IMR-90 (cell line): ENCODE measurements around the gene DRC7. TPM values are rescaled to one million over a fixed set of nuclear protein-coding genes. Genes with fewer than 3 reads are reported as not detected.

Experiments used
- ATAC-seq: fragments of 200-7000 bp; cut with Tn5 transposase; 2 replicates; pipeline ENCODE4 v1.9.1; 2020; ENCODE audit warnings: low read depth, mild to moderate bottlenecking, moderate library complexity
- BruUV-seq: library from RNA; stranded (reverse); fragments of 400-500 nt; replicated peaks from 2 replicates; lab custom pipeline; 2021; lab: Mats Ljungman, UMichigan
- CTCF ChIA-PET: fragments of 300-600 bp; formaldehyde crosslinking; extraction: SDS; loops from one replicate; lab custom pipeline; 2021; ENCODE audit warnings: antibody characterized with exemption; lab: Yijun Ruan, JAX
- POLR2A ChIA-PET: fragments of 300-600 bp; sonication (Branson Sonifier 250); formaldehyde crosslinking; loops from one replicate; lab custom pipeline; 2022; ENCODE audit warnings: antibody characterized with exemption; ENCODE audit not compliant: unreplicated experiment; lab: Charles Lee
- DNase-seq: peaks from one replicate; pipeline ENCODE4 v3.0.0; 2013
- H2AFZ ChIP-seq: replicated peaks from 2 replicates; pipeline ENCODE3; 2013; ENCODE audit warnings: low read length, mild to moderate bottlenecking; ENCODE audit not compliant: poor library complexity
- H2AK5ac ChIP-seq: 2 replicates; pipeline ENCODE4 v1.6.1; 2013; ENCODE audit warnings: low read depth, low read length, inconsistent platforms
- H2AK9ac ChIP-seq: replicated peaks from 2 replicates; pipeline ENCODE3; 2013; ENCODE audit warnings: mild to moderate bottlenecking, low read depth, low read length, moderate library complexity; ENCODE audit not compliant: poor library complexity
- H2BK120ac ChIP-seq: 2 replicates; pipeline ENCODE4 v1.6.1; 2013; ENCODE audit warnings: low read depth, low read length, inconsistent platforms
- H2BK15ac ChIP-seq: 3 replicates; pipeline ENCODE4 v1.6.1; 2013; ENCODE audit warnings: low read depth, low read length, inconsistent platforms
- H2BK20ac ChIP-seq: 2 replicates; pipeline ENCODE4 v1.6.1; 2013; ENCODE audit warnings: low read depth, mild to moderate bottlenecking, inconsistent platforms, low read length, moderate library complexity
- H2BK5ac ChIP-seq: 2 replicates; pipeline ENCODE4 v1.6.1; 2013; ENCODE audit warnings: mild to moderate bottlenecking, low read depth, low read length, inconsistent platforms; ENCODE audit not compliant: poor library complexity, severe bottlenecking
- H3K14ac ChIP-seq: replicated peaks from 2 replicates; pipeline ENCODE4 v1.6.1; 2013; ENCODE audit warnings: low read depth, low read length, inconsistent platforms
- H3K18ac ChIP-seq: 2 replicates; pipeline ENCODE4 v1.6.1; 2013; ENCODE audit warnings: low read depth, low read length, control low read depth
- H3K23ac ChIP-seq: 2 replicates; pipeline ENCODE4 v1.6.1; 2013; ENCODE audit warnings: low read depth, low read length, inconsistent platforms
- H3K27ac ChIP-seq: 2 replicates; pipeline ENCODE4 v1.5.1; 2013; ENCODE audit warnings: mild to moderate bottlenecking, control low read depth, low read length; ENCODE audit not compliant: insufficient read depth
- H3K27me3 ChIP-seq: 2 replicates; pipeline ENCODE4 v1.6.1; 2013; ENCODE audit warnings: low read length; ENCODE audit not compliant: control insufficient read depth, insufficient read depth
- H3K36me3 ChIP-seq: 2 replicates; pipeline ENCODE4 v1.6.1; 2013; ENCODE audit warnings: low read length, mixed read lengths; ENCODE audit not compliant: control insufficient read depth, insufficient read depth
- H3K4ac ChIP-seq: 2 replicates; pipeline ENCODE4 v1.6.1; 2013; ENCODE audit warnings: low read depth, low read length, inconsistent platforms
- H3K4me1 ChIP-seq: 2 replicates; pipeline ENCODE4 v1.6.1; 2013; ENCODE audit warnings: low read length, mixed read lengths; ENCODE audit not compliant: control insufficient read depth, insufficient read depth
- H3K4me2 ChIP-seq: 2 replicates; pipeline ENCODE4 v1.6.1; 2013; ENCODE audit warnings: low read depth, mild to moderate bottlenecking, control low read depth, low read length, moderate library complexity
- H3K4me3 ChIP-seq: 2 replicates; pipeline ENCODE4 v1.5.1; 2013; ENCODE audit warnings: low read depth, mild to moderate bottlenecking, control low read depth, low read length, moderate library complexity; ENCODE audit not compliant: insufficient read depth
- H3K56ac ChIP-seq: 2 replicates; pipeline ENCODE4 v1.6.1; 2013; ENCODE audit warnings: low read length, inconsistent platforms; ENCODE audit not compliant: insufficient read depth; ENCODE audit errors: extremely low read depth
- H3K79me1 ChIP-seq, 2 experiments: 2 replicates each; pipeline ENCODE4 v1.6.1; 2013; ENCODE audit warnings: low read length in 2 of 2, inconsistent platforms in 1 of 2, low read depth in 1 of 2
- H3K9ac ChIP-seq: 2 replicates; pipeline ENCODE4 v1.6.1; 2013; ENCODE audit warnings: low read depth, low read length, control low read depth
- H3K9me1 ChIP-seq: 2 replicates; pipeline ENCODE4 v1.6.1; 2013; ENCODE audit warnings: low read length, inconsistent platforms; ENCODE audit not compliant: insufficient read depth
- H3K9me3 ChIP-seq: 2 replicates; pipeline ENCODE4 v1.6.1; 2013; ENCODE audit warnings: low read length; ENCODE audit not compliant: control insufficient read depth, insufficient read depth
- H4K20me1 ChIP-seq: 2 replicates; pipeline ENCODE4 v1.6.1; 2013; ENCODE audit warnings: low read length, inconsistent platforms; ENCODE audit not compliant: insufficient read depth
- H4K5ac ChIP-seq: 2 replicates; pipeline ENCODE4 v1.6.1; 2013; ENCODE audit warnings: mild to moderate bottlenecking, low read depth, low read length, control low read depth
- H4K8ac ChIP-seq, 2 experiments: 2 replicates each; pipeline ENCODE4 v1.6.1; 2013; ENCODE audit warnings: low read depth in 2 of 2, low read length in 2 of 2, control low read depth in 1 of 2, inconsistent platforms in 1 of 2
- H4K91ac ChIP-seq: 2 replicates; pipeline ENCODE4 v1.6.1; 2013; ENCODE audit warnings: low read depth, low read length, inconsistent platforms; ENCODE audit not compliant: insufficient read depth
- BHLHE40 ChIP-seq: fragments of 150-350 bp; IDR thresholded peaks from 2 replicates; pipeline ENCODE4 v1.6.1; 2016; ENCODE audit warnings: mild to moderate bottlenecking, low read depth, low read length
- CEBPB ChIP-seq: IDR thresholded peaks from 2 replicates; pipeline ENCODE4 v1.6.1; 2012; ENCODE audit warnings: low read depth, low read length, improper control_type of control experiment
- CHD1 ChIP-seq: IDR thresholded peaks from 2 replicates; pipeline ENCODE4 v1.6.1; 2012; ENCODE audit warnings: low read depth, low read length, improper control_type of control experiment
- FOS ChIP-seq: fragments of 150-350 bp; IDR thresholded peaks from 2 replicates; pipeline ENCODE4 v1.6.1; 2016; ENCODE audit warnings: low read depth, low read length
- MAFK ChIP-seq: IDR thresholded peaks from 2 replicates; pipeline ENCODE4 v1.6.1; 2012; ENCODE audit warnings: low read depth, low read length, improper control_type of control experiment
- MAZ ChIP-seq: IDR thresholded peaks from 2 replicates; pipeline ENCODE4 v1.6.1; 2012; ENCODE audit warnings: low read depth, mild to moderate bottlenecking, low read length, improper control_type of control experiment, moderate library complexity, borderline replicate concordance
- MXI1 ChIP-seq: IDR thresholded peaks from 2 replicates; pipeline ENCODE4 v1.6.1; 2012; ENCODE audit warnings: low read depth, mild to moderate bottlenecking, low read length, moderate library complexity, borderline replicate concordance
- NFE2L2 ChIP-seq: fragments of 150-350 bp; IDR thresholded peaks from 2 replicates; pipeline ENCODE4 v1.6.1; 2016; ENCODE audit warnings: low read depth, mild to moderate bottlenecking, low read length
- POLR2A ChIP-seq: IDR thresholded peaks from 2 replicates; pipeline ENCODE4 v1.6.1; 2012; ENCODE audit warnings: mild to moderate bottlenecking, low read depth, low read length
- RAD21 ChIP-seq: IDR thresholded peaks from 2 replicates; pipeline ENCODE4 v1.6.1; 2012; ENCODE audit warnings: low read length, improper control_type of control experiment
- RCOR1 ChIP-seq: IDR thresholded peaks from 2 replicates; pipeline ENCODE4 v1.6.1; 2012; ENCODE audit warnings: mild to moderate bottlenecking, low read length, improper control_type of control experiment; ENCODE audit not compliant: insufficient replicate concordance
- RFX5 ChIP-seq: IDR thresholded peaks from 2 replicates; pipeline ENCODE4 v1.8.0; 2012; ENCODE audit warnings: low read depth, mild to moderate bottlenecking, low read length, moderate library complexity
- SMC3 ChIP-seq: fragments of 150-350 bp; IDR thresholded peaks from 2 replicates; pipeline ENCODE4 v1.6.1; 2016; ENCODE audit warnings: low read depth, mild to moderate bottlenecking, antibody characterized with exemption, low read length, moderate library complexity
- WGBS, 2 experiments: methylation state at CpG; one replicate each; pipeline versions ENCODE4 v1.1.5 to v1.1.7; 2013; ENCODE audit warnings: missing lambda C conversion rate in 2 of 2; ENCODE audit not compliant: insufficient read length in 1 of 2; ENCODE audit errors: extremely low coverage in 2 of 2; 5-methylcytosine and 5-hydroxymethylcytosine counted together
- dilution Hi-C: fragments of 300-500 bp; cut with HindIII; formaldehyde crosslinking; loops from one replicate; pipeline ENCODE4 v1.14.3; 2018; ENCODE audit warnings: low sequenced_read_pairs; ENCODE audit not compliant: unreplicated experiment
- in situ Hi-C: fragments of 300-500 bp; cut with MboI; formaldehyde crosslinking; loops from 3 replicates; pipeline ENCODE4 v1.14.3; 2019; ENCODE audit warnings: low sequenced_read_pairs, inconsistent platforms, mixed read lengths
- intact Hi-C: fragments of 100-400 bp; cut with micrococcal nuclease; formaldehyde crosslinking; loops from 2 replicates; pipeline ENCODE4 v1.10.0; 2022
- polyA plus RNA-seq, 3 experiments: library from polyadenylated mRNA; depleted of rRNA; stranded (reverse); fragments of >200 nt; gene quantifications; 2 replicates each; pipeline ENCODE4 v1.2.3, GENCODE V29; 2012; ENCODE audit warnings: low replicate concordance in 1 of 3
- total RNA-seq: library from RNA; depleted of rRNA; stranded (reverse); fragments of >200 nt; gene quantifications from 2 replicates; pipeline ENCODE4 v1.2.3, GENCODE V29; 2012
- TF ChIP-seq, protein P1 (sequence below): fragments of 150-350 bp; IDR thresholded peaks from 2 replicates; pipeline ENCODE4 v1.6.1; 2017; ENCODE audit warnings: mild to moderate bottlenecking, antibody characterized with exemption, low read length, low read depth
- TF ChIP-seq, protein P2 (sequence below): fragments of 150-350 bp; IDR thresholded peaks from 2 replicates; pipeline ENCODE4 v1.6.1; 2016; ENCODE audit warnings: low read depth, mild to moderate bottlenecking, low read length, moderate library complexity, borderline replicate concordance
- TF ChIP-seq, protein P3 (sequence below): conservative IDR thresholded peaks from 2 replicates; pipeline ENCODE4 v1.5.1; 2012; ENCODE audit warnings: mild to moderate bottlenecking, low read depth, low read length, improper control_type of control experiment

Gene DRC7
- total and polyA plus RNA-seq, 2 of the 4 experiments (the other 2 are of a cell fraction) = not detected

DNA sequence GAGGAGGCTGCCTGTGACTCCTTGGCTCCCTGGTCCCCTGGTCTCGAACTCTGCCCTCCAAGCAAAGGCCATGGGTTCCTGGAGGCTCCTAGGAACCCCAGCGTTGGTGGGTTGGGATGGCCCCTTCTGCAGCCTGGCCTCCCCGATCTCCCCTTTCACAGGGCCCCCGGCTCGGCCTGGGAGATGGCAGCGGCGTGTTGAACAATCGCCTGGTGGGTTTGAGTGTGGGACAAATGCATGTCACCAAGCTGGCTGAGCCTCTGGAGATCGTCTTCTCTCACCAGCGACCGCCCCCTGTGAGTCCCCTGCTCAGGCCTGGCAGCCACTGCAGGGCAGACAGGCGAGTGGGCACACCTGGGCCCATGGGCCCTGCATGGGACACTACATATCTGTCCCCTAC is 15.6 kb upstream of the DRC7 start:
- intact Hi-C loops (no loop called here), in situ Hi-C loops (no loop called here), dilution Hi-C loops (no loop called here)
- no TSS peak for BruUV-seq
- no peak overlapping the region for H2BK5ac ChIP-seq
- no peak overlapping the region for H4K91ac ChIP-seq
- H4K8ac ChIP-seq = no peak overlapping the region
- ATAC-seq = no peak
- no peak overlapping the region for H3K9ac ChIP-seq
- H3K79me1 ChIP-seq = no peaks in the 10 kb centered on the region
- H3K27me3 ChIP-seq = peaks cover 63% of the 10 kb centered on the region
- no peak overlapping the region for H2AFZ ChIP-seq
- no peaks in the 10 kb centered on the region for H3K9me3 ChIP-seq
- H3K9me1 ChIP-seq = no peaks in the 10 kb centered on the region; the same call in 1 of the 2 replicates
- H3K4me3 ChIP-seq = no peak overlapping the region
- TF ChIP-seq RCOR1 (no peak), FOS (no peak), MAFK (no peak), NFE2L2 (no peak), MAZ (no peak), MXI1 (no peak), POLR2A (no peak), BHLHE40 (no peak), CHD1 (no peak), SMC3 (no peak), RAD21 (no peak), CEBPB (no peak), RFX5 (no peak)
- TF ChIP-seq, protein P1, sequence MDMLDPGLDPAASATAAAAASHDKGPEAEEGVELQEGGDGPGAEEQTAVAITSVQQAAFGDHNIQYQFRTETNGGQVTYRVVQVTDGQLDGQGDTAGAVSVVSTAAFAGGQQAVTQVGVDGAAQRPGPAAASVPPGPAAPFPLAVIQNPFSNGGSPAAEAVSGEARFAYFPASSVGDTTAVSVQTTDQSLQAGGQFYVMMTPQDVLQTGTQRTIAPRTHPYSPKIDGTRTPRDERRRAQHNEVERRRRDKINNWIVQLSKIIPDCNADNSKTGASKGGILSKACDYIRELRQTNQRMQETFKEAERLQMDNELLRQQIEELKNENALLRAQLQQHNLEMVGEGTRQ = no peak
- TF ChIP-seq, protein P2, sequence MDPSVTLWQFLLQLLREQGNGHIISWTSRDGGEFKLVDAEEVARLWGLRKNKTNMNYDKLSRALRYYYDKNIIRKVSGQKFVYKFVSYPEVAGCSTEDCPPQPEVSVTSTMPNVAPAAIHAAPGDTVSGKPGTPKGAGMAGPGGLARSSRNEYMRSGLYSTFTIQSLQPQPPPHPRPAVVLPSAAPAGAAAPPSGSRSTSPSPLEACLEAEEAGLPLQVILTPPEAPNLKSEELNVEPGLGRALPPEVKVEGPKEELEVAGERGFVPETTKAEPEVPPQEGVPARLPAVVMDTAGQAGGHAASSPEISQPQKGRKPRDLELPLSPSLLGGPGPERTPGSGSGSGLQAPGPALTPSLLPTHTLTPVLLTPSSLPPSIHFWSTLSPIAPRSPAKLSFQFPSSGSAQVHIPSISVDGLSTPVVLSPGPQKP = no peak
- TF ChIP-seq, protein P3, sequence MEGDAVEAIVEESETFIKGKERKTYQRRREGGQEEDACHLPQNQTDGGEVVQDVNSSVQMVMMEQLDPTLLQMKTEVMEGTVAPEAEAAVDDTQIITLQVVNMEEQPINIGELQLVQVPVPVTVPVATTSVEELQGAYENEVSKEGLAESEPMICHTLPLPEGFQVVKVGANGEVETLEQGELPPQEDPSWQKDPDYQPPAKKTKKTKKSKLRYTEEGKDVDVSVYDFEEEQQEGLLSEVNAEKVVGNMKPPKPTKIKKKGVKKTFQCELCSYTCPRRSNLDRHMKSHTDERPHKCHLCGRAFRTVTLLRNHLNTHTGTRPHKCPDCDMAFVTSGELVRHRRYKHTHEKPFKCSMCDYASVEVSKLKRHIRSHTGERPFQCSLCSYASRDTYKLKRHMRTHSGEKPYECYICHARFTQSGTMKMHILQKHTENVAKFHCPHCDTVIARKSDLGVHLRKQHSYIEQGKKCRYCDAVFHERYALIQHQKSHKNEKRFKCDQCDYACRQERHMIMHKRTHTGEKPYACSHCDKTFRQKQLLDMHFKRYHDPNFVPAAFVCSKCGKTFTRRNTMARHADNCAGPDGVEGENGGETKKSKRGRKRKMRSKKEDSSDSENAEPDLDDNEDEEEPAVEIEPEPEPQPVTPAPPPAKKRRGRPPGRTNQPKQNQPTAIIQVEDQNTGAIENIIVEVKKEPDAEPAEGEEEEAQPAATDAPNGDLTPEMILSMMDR = no peak
- H3K36me3 ChIP-seq = no peaks in the 10 kb centered on the region
- no peak overlapping the region for H3K18ac ChIP-seq
- no peak overlapping the region for H3K27ac ChIP-seq
- no peaks in the 10 kb centered on the region for H3K4me1 ChIP-seq
- CTCF ChIA-PET = no interaction called here
- POLR2A ChIA-PET = no interaction called here
- H3K23ac ChIP-seq = no peak overlapping the region
- H3K4me2 ChIP-seq = no peak overlapping the region
- no peak overlapping the region for H2AK9ac ChIP-seq
- no peak overlapping the region for H2BK20ac ChIP-seq
- no peak overlapping the region for H2AK5ac ChIP-seq
- no peaks in the 10 kb centered on the region for H4K20me1 ChIP-seq
- H2BK120ac ChIP-seq = no peak overlapping the region
- no peak overlapping the region for H3K4ac ChIP-seq
- H2BK15ac ChIP-seq = no peak overlapping the region
- H3K56ac ChIP-seq = no peak overlapping the region
- H3K14ac ChIP-seq = no peak overlapping the region
- WGBS, 2 experiments = no CpG with 5 or more reads among the region's 12 CpGs
- no peak overlapping the region for H4K5ac ChIP-seq
- no peak for DNase-seq
